Activated CD8-positive, alpha-beta T cell treated with anti-CD3 and anti-CD28 coated beads, Interleukin-2, amount 10 ng/mL, durations not matched to agents 7 days and 5 days (primary cell): Measurements from ENCODE around the gene CCDC40. TPM values are rescaled to one million over a fixed set of nuclear protein-coding genes. Genes with fewer than 3 reads are reported as not detected.
A peak's percentile ranks its signal among the peaks of the same experiment; 100 is the strongest.
"Not testable (repeated sequence)": the region's sequence is repeated elsewhere in the genome, so short reads cannot be mapped to it uniquely, and the experiment has no call there.

Source experiments
- ATAC-seq: fragments of 150-1000 bp; cut with Tn5 transposase; one replicate; pipeline ENCODE4 v1.10.0; 2021; ENCODE audit warnings: moderate library complexity
- CTCF ChIA-PET: fragments of 350-600 bp; sonication (Branson Sonifier 250); formaldehyde crosslinking; loops from one replicate; lab custom pipeline; 2021; ENCODE audit warnings: antibody characterized with exemption; lab: Charles Lee
- POLR2A ChIA-PET: fragments of 350-600 bp; sonication (Branson Sonifier 250); formaldehyde crosslinking; loops from one replicate; lab custom pipeline; 2021; ENCODE audit warnings: antibody characterized with exemption; lab: Charles Lee
- DNase-seq: peaks from one replicate; pipeline ENCODE4 v3.0.0-alpha.2; 2020
- H3K27ac Mint-ChIP-seq: one replicate; pipeline ENCODE4 v1.8.0; 2021; ENCODE audit warnings: mild to moderate bottlenecking, mixed read lengths
- H3K27me3 Mint-ChIP-seq: one replicate; pipeline ENCODE4 v1.8.0; 2021; ENCODE audit warnings: low read depth, mixed read lengths
- H3K36me3 Mint-ChIP-seq: one replicate; pipeline ENCODE4 v1.8.0; 2021; ENCODE audit warnings: low read depth, mixed read lengths
- H3K4me1 Mint-ChIP-seq: one replicate; pipeline ENCODE4 v1.8.0; 2021; ENCODE audit warnings: low read depth, mixed read lengths
- H3K4me3 Mint-ChIP-seq: one replicate; pipeline ENCODE4 v1.8.0; 2021; ENCODE audit warnings: mild to moderate bottlenecking, mixed read lengths
- H3K9me3 Mint-ChIP-seq: one replicate; pipeline ENCODE4 v1.8.0; 2022; ENCODE audit warnings: mixed read lengths; ENCODE audit not compliant: insufficient read depth
- total RNA-seq, 2 experiments: library from RNA; stranded (reverse); gene quantifications; one replicate each; pipeline ENCODE4 v1.2.3, GENCODE V29; 2021

The CCDC40 gene
- total RNA-seq, 2 experiments from 2014 or later: not detected

DNA sequence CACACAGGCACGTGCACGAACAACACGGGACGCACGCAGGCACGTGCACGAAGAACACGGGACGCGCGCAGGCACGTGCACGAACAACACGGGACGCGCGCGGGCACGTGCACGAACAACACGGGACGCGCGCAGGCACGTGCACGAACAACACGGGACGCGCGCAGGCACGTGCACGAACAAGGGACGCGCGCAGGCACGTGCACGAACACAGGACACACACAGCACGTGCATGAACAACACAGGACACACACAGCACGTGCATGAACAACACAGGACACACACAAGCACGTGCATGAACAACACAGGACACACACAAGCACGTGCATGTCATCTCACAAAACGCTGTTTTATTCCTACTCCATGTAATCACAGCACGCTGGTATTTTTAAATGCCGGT, 53.7 kb downstream of the CCDC40 start:
- H3K27me3 Mint-ChIP-seq, POLR2A ChIA-PET, H3K4me3 Mint-ChIP-seq, H3K36me3 Mint-ChIP-seq, DNase-seq, H3K27ac Mint-ChIP-seq, ATAC-seq, H3K9me3 Mint-ChIP-seq, H3K4me1 Mint-ChIP-seq: not testable (repeated sequence)
- CTCF ChIA-PET: interaction anchor here (1.9 kb wide), 1 partner anchor 11 kb away, joined by 5 read pairs; the partner anchor contains the start of gene GAA

DNA sequence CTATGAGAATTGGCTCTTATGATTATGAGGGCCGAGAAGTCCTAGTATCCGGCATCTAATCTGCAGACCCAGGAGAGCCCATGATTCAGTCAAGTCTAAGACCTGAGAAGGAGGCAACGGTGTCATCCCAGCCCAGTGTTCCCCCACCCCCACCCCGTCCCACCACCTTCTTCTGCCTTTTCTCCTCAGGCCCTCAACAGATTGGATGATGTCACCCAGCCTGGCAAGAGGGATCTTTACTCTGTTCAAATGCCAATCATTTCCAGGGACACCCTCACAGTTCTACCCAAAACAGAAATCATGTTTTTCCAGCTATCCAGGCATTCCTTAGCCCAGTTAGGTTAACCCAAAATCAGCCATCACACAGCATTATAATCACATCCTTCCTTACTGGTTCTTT, 54.9 kb downstream of the CCDC40 start:
- DNase-seq (no peak), ATAC-seq (no peak)
- H3K9me3 Mint-ChIP-seq: no peaks in the 10 kb centered on the region
- H3K27me3 Mint-ChIP-seq: peaks cover 5% of the 10 kb centered on the region
- CTCF ChIA-PET: interaction anchor here (1.6 to 1.9 kb wide), 2 partner anchors 8 to 10 kb away, joined by 5 read pairs; partner anchors contain the start of gene GAA
- H3K4me3 Mint-ChIP-seq: no peak overlapping the region
- H3K4me1 Mint-ChIP-seq: no peaks in the 10 kb centered on the region
- no peaks in the 10 kb centered on the region for H3K36me3 Mint-ChIP-seq
- POLR2A ChIA-PET: interaction anchor here (0.6 kb wide), 1 partner anchor 585 kb away, joined by 3 read pairs; no protein-coding TSS in a partner anchor
- no peak overlapping the region for H3K27ac Mint-ChIP-seq

DNA sequence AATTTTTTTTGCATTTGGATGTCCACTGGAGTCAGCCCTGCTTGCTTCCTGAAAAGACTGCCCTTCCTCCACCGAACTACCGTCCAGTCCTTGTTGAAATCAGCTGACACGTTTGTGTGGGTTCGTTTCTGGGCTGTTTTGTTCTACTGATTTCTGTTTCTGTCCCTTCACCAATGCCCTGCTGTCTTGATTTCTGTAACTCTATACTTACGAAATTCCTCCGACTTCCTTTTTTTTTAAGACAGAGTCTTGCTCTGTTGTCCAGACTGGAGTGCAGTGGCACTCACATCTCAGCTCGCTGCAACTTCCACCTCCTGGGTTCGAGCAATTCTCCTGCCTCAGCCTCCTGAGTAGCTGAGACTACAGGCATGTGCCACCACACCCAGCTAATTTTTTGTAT, 56.5 kb downstream of the CCDC40 start:
- Mint-ChIP-seq H3K36me3 (no peaks in the 10 kb centered on the region), H3K4me1 (no peaks in the 10 kb centered on the region), H3K9me3 (no peaks in the 10 kb centered on the region), H3K27me3 (peaks cover 5% of the 10 kb centered on the region), H3K27ac (no peak overlapping the region), H3K4me3 (no peak overlapping the region)
- ChIA-PET POLR2A (no interaction called here), CTCF (interaction anchor here (1.6 to 2.2 kb wide), 2 partner anchors 9 to 10 kb away, joined by 5 to 13 read pairs; partner anchors contain the start of gene GAA)
- ATAC-seq (no peak), DNase-seq (no peak)

DNA sequence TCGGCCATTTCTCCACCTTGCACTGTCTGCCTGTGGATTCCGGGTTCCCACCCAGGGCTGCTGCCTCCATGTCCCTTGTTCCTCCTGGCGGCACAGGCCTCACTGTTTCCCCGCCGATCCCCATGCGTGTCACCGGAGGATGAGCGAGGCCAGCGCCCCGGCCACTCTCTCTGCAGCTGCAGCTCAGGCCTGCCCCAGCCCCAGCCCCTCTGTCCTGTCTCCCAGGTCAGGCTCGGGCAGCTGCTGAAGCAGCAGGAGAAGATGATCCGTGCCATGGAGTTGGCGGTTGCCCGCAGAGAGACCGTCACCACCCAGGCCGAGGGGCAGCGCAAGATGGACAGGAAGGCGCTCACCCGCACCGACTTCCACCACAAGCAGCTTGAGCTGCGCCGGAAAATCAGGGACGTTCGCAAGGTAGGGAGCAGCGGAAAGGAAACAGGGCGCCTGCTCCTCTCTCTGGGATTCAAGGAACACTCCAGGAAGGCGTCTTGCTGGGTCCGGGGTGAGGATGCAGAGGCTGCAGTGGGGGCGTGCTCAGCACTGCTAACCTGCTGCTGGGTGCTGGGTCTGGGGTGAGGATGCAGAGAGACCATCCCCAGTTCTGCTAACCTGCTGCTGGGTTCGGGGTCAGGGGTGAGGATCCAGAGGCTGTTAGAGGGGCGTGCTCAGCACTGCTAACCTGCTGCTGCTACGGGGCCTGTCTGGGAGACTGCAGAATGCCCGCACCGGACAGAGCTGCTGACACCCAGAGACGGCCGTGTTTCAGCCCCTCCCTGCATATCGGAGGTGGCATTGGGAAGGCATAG, 58.8 kb downstream of the CCDC40 start:
- H3K4me1 Mint-ChIP-seq: peaks cover 9% of the 10 kb centered on the region
- CTCF ChIA-PET: no interaction called here
- peaks cover 9% of the 10 kb centered on the region for H3K27me3 Mint-ChIP-seq
- no peak for DNase-seq
- no peak overlapping the region for H3K27ac Mint-ChIP-seq
- no peaks in the 10 kb centered on the region for H3K36me3 Mint-ChIP-seq
- H3K4me3 Mint-ChIP-seq: no peak overlapping the region
- no peaks in the 10 kb centered on the region for H3K9me3 Mint-ChIP-seq
- no peak for ATAC-seq
- POLR2A ChIA-PET: no interaction called here

DNA sequence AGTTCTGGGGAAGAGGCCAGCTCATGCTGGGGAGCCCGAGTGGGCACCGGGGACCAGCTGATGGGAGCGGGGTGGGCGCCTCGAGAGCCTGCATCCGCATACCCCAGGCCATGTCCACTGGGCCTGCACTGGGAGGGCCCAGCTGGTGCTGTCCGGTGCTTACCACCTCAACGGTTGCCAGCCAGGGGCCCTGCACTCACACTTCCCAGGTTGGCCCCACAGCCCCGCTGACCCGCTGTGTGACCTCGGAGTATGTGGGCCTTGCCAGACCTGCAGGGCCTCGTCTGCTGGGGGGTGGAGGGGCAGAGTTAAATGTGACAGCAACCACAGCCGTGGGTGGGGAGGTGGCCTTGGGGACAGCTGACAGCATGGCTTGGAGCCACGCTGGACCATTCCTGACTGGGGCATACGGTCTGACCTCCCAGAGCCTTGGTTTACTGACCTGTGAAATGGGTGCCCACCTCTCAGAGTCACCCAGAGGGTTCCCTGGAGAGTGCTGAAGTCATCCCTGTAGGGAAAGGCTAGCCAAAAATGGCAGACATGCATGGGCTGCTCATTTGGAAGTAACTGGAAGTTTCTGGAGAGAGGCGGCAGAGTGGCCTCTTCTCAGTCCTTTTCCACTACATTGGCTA, 59.5 kb downstream of the CCDC40 start:
- H3K36me3 Mint-ChIP-seq: no peaks in the 10 kb centered on the region
- ATAC-seq (no peak), DNase-seq (no peak)
- H3K4me3 Mint-ChIP-seq: no peak overlapping the region
- H3K27me3 Mint-ChIP-seq: peaks cover 11% of the 10 kb centered on the region
- H3K4me1 Mint-ChIP-seq: peaks cover 17% of the 10 kb centered on the region
- CTCF ChIA-PET: no interaction called here
- no peak overlapping the region for H3K27ac Mint-ChIP-seq
- POLR2A ChIA-PET: no interaction called here
- H3K9me3 Mint-ChIP-seq: no peaks in the 10 kb centered on the region

DNA sequence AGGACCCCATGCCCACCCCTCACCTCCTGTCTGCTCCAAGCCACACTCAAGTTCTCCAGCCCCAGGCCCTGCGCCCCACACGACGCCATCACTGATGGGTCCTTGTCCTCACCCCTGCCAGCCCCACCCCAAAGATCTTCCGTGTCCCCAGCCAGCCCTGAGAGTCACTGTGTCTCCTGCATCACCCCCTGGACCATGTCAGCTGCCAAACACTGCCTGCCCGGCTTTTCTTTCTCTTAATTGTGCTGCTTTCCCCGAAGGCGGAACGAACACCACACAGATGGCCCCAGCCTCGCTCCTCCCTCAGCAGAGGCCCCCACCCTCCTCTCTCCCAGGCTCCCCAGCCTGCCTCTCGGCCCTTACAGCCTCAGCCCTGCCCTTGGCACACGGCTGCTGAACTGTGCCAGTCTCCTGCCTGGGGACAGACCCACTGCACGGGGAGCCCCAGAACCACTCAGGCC, 60.1 kb downstream of the CCDC40 start:
- no peaks in the 10 kb centered on the region for H3K36me3 Mint-ChIP-seq
- H3K4me3 Mint-ChIP-seq: no peak overlapping the region
- H3K9me3 Mint-ChIP-seq: no peaks in the 10 kb centered on the region
- H3K4me1 Mint-ChIP-seq: peaks cover 17% of the 10 kb centered on the region
- peaks cover 11% of the 10 kb centered on the region for H3K27me3 Mint-ChIP-seq
- no peak overlapping the region for H3K27ac Mint-ChIP-seq
- POLR2A ChIA-PET: no interaction called here
- ATAC-seq (no peak), DNase-seq (no peak)
- CTCF ChIA-PET: no interaction called here

DNA sequence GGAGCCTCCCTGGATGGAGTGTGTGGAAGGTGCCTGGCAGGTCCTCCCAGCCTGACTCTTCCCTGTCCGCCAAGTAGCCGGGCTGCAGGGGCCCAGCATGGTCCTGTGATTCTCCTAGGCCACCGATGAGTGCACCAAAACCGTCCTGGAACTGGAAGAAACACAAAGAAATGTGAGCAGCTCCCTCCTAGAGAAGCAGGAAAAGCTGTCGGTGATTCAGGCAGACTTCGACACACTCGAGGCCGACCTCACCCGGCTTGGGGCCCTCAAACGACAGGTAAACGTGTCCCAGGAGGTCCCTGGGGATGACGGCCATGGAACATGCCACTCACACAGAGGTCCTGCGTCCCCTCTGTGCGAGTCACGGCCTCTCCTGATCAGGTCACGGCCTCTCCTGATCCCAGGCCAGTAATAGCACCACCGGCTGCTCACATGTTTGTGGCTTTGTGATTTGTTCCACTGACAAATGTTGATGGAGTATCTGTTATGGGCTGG, 60.7 kb downstream of the CCDC40 start:
- ChIA-PET POLR2A (no interaction called here), CTCF (no interaction called here)
- no peak for ATAC-seq
- no peak for DNase-seq
- Mint-ChIP-seq H3K4me1 (peaks cover 20% of the 10 kb centered on the region), H3K4me3 (no peak overlapping the region), H3K27me3 (peaks cover 11% of the 10 kb centered on the region), H3K9me3 (no peaks in the 10 kb centered on the region), H3K27ac (no peak overlapping the region), H3K36me3 (no peaks in the 10 kb centered on the region)

DNA sequence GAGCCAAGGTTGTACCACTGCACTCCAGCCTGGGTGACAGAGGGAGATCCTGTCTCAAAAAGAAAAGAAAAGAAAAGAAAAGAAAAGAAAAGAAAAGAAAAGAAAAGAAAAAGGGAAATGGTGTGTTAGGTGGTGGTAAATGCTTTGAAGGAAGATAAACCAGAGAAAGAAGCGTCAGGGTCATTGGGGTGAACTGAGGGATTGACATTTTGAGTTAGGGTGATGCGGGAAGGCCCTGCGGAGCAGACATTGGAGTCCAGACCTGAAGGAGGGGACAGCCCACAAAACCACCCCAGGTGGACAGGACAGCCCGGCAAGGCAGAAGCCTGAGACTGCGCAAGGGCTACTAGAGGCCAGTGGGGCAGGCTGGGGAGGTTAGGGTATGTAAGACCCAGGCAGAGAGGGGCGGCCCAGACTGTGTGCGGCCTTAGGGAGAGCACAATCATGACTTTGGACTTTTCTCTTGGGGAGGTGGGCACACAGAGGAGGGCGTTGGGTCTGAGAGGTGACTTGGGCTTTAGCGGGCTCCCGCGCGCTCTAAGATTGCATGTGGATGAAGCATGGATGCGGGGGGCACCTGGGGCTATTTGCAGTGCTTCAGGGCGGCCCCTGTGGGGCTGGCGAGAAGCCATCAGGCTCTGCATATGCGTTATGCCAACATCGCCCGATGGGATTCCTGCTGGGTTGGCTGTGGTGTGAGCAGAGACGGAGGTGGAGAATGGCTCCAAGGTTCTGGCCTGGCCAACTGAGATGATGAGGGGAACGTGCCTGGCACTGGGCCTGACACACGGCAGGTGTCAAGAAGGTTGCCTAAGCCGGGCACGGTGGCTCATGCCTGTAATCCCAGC, 61.6 kb downstream of the CCDC40 start:
- Mint-ChIP-seq H3K27me3 (peaks cover 11% of the 10 kb centered on the region), H3K4me3 (no peak overlapping the region), H3K9me3 (no peaks in the 10 kb centered on the region), H3K36me3 (no peaks in the 10 kb centered on the region), H3K27ac (no peak overlapping the region), H3K4me1 (peaks cover 26% of the 10 kb centered on the region)
- ChIA-PET POLR2A (no interaction called here), CTCF (interaction anchor here (3.4 kb wide), 1 partner anchor 16 kb away, joined by 20 read pairs; no protein-coding TSS in a partner anchor)
- no peak for DNase-seq
- no peak for ATAC-seq

DNA sequence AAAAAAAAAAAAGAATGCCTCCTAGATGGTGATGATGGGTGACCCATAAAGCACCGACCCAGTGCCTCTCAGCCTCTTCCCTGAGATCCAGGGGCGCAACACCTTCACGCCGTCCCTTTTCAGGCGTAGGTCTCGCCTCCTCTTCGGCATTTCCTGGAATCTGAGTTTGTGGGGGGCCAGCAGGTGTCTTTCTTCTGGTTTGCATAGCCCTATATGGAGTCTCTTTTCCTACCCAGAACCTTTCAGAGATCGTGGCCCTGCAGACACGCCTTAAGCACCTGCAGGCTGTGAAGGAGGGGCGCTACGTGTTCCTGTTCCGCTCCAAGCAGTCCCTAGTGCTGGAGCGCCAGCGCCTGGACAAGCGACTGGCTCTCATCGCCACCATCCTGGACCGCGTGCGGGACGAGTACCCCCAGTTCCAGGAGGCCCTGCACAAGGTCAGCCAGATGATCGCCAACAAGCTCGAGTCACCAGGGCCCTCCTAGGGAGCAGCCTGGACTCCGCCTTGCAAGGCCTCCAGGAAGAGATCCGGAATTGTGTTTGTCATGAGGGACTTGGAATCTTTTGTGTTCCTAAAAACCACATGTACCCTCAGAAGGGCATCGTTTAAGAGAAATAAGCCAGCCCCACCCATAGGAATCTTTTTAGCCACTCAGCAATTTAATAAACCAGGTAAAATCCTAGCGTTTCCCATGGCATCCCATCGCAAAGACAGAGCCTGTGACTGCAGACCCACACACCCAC, 63.0 kb downstream of the CCDC40 start:
- Mint-ChIP-seq H3K36me3 (no peaks in the 10 kb centered on the region), H3K4me3 (no peak overlapping the region), H3K4me1 (peaks cover 26% of the 10 kb centered on the region), H3K27ac (no peak overlapping the region), H3K27me3 (peaks cover 11% of the 10 kb centered on the region), H3K9me3 (no peaks in the 10 kb centered on the region)
- CTCF ChIA-PET: interaction anchor here (2.4 to 3.4 kb wide), 2 partner anchors 17 to 91 kb away, joined by 16 to 20 read pairs; no protein-coding TSS in a partner anchor
- POLR2A ChIA-PET: no interaction called here
- no peak for ATAC-seq
- DNase-seq: no peak

DNA sequence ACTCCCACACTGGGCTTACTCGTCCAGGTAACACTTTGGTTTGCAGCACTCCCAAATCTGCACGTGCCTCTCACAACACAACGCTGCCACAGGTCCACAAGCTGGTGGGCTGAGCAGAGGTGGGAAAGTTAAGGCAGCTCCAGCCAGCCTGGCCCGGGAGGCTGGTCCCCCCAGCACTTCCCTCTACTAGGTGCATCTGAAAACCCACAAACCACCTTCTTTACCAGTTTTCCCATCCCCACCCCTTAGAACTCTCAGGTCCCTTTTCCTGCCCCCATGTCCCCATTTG, 63.5 kb downstream of the CCDC40 start:
- DNase-seq (no peak), ATAC-seq (no peak)
- peaks cover 6% of the 10 kb centered on the region for H3K27me3 Mint-ChIP-seq
- peaks cover 26% of the 10 kb centered on the region for H3K4me1 Mint-ChIP-seq
- H3K36me3 Mint-ChIP-seq: no peaks in the 10 kb centered on the region
- CTCF ChIA-PET: interaction anchor here (2.4 to 3.4 kb wide), 2 partner anchors 18 to 91 kb away, joined by 16 to 20 read pairs; no protein-coding TSS in a partner anchor
- no peak overlapping the region for H3K27ac Mint-ChIP-seq
- H3K4me3 Mint-ChIP-seq: peak overlapping the region; percentile 82
- no peaks in the 10 kb centered on the region for H3K9me3 Mint-ChIP-seq
- POLR2A ChIA-PET: interaction anchor here (2.1 kb wide), 1 partner anchor 46 kb away, joined by 11 read pairs; no protein-coding TSS in a partner anchor
